Anterior cingulate cortex (tissue), 58 donors: ENCODE results near the gene DVL3.
"Not testable (repeated sequence)": the region's sequence is repeated elsewhere in the genome, so short reads cannot be mapped to it uniquely, and the experiment has no call there.

Source experiments
- DNase-seq, 58 donors: peaks; one replicate each; lab custom pipeline; 2025; lab: John Stamatoyannopoulos, UW

Gene DVL3

GRCh38 chr3:184149770-184150169, 5.4 kb upstream of the DVL3 start:
- not testable (repeated sequence) for DNase-seq

GRCh38 chr3:184155644-184156521, 706 bp downstream of the DVL3 start:
- DNase-seq = peak in 25 of 58 donors; percentile 17 to 69 (median 52)

GRCh38 chr3:184156522-184156955, 1.4 kb downstream of the DVL3 start:
- DNase-seq = peak in 52 of 58 donors; percentile 6 to 71 (median 41)

- no peak for DNase-seq
Observed at GRCh38 chr3:184157206-184157605, 2.0 kb downstream of the DVL3 start.

- no peak for DNase-seq
Observed at GRCh38 chr3:184158404-184158803, 3.2 kb downstream of the DVL3 start.

- no peak for DNase-seq
Observed at GRCh38 chr3:184160456-184160855, 5.3 kb downstream of the DVL3 start.

- DNase-seq = not testable (repeated sequence)
Observed at GRCh38 chr3:184162571-184163070, 7.4 kb downstream of the DVL3 start.

- no peak for DNase-seq
Observed at GRCh38 chr3:184164648-184165330, 9.6 kb downstream of the DVL3 start.

- DNase-seq = no peak
Observed at GRCh38 chr3:184165543-184165942, 10.4 kb downstream of the DVL3 start.

GRCh38 chr3:184166671-184167070, 11.5 kb downstream of the DVL3 start:
- DNase-seq = no peak

- DNase-seq = no peak
Observed at GRCh38 chr3:184167786-184168185, 12.6 kb downstream of the DVL3 start.

- DNase-seq = no peak
Observed at GRCh38 chr3:184168363-184169120, 13.4 kb downstream of the DVL3 start.

- no peak for DNase-seq
Observed at GRCh38 chr3:184169896-184170875, 15.0 kb downstream of the DVL3 start.

GRCh38 chr3:184171562-184171961, 16.4 kb downstream of the DVL3 start:
- DNase-seq = no peak

- no peak for DNase-seq
Observed at GRCh38 chr3:184172681-184173373, 17.6 kb downstream of the DVL3 start.

- DNase-seq = no peak
Observed at GRCh38 chr3:184173374-184173722, 18.2 kb downstream of the DVL3 start.

- DNase-seq = no peak
Observed at GRCh38 chr3:184174284-184174645, 19.1 kb downstream of the DVL3 start.

- DNase-seq = peak; percentile 80 to 99 (median 98)
Observed at GRCh38 chr3:184174646-184175492, 19.7 kb downstream of the DVL3 start, which contains the start of gene AP2M1. TSS of gene AP2M1 (plus strand) at chr3:184174855. CDS start at chr3:184176994, 2,139 bp downstream.
